Measurements from ENCODE around the gene RBM15B. TPM values are rescaled to one million over a fixed set of nuclear protein-coding genes. Genes with fewer than 3 reads are reported as not detected.
A peak's percentile ranks its signal among the peaks of the same experiment; 100 is the strongest.

Gene RBM15B
- total and polyA plus RNA-seq, 9 donors: 13.3 to 30.6 (median 22.3) TPM

- Histone ChIP-seq H3K4me3 (ENCODE audit: low read length) (no peak overlapping the region), H3K4me1 (ENCODE audit: control insufficient read depth, insufficient read depth, low read length) (no peaks in the 10 kb centered on the region), H3K36me3 (ENCODE audit: control insufficient read depth, insufficient read depth, low read length) (peaks cover 16% of the 10 kb centered on the region), H3K27me3 (ENCODE audit: control insufficient read depth, insufficient read depth, low read length) (no peaks in the 10 kb centered on the region), H3K27ac (ENCODE audit: low read length) (no peak overlapping the region), H3K9me3 (replicated peaks; ENCODE audit: control insufficient read depth, low read depth, low read length) (no peaks in the 10 kb centered on the region)
- DNase-seq: peak; percentile 58
Observed at GRCh38 chr3:51434746-51435327, 43.8 kb downstream of the RBM15B start.

GRCh38 chr3:51436998-51437639 is 46.0 kb downstream of the RBM15B start:
- Histone ChIP-seq H3K27ac (ENCODE audit: low read length) (no peak overlapping the region), H3K4me3 (ENCODE audit: low read length) (no peak overlapping the region), H3K9me3 (replicated peaks; ENCODE audit: control insufficient read depth, low read depth, low read length) (no peaks in the 10 kb centered on the region), H3K36me3 (ENCODE audit: control insufficient read depth, insufficient read depth, low read length) (peaks cover 26% of the 10 kb centered on the region), H3K4me1 (ENCODE audit: control insufficient read depth, insufficient read depth, low read length) (no peaks in the 10 kb centered on the region), H3K27me3 (ENCODE audit: control insufficient read depth, insufficient read depth, low read length) (no peaks in the 10 kb centered on the region)
- DNase-seq: no peak
- WGBS (ENCODE audit: insufficient coverage): 91% methylated on average over 4 of the region's 8 CpGs

- H3K4me3 ChIP-seq (ENCODE audit: low read length): no peak overlapping the region
- WGBS (ENCODE audit: insufficient coverage): 100% methylated on average over 1 of the region's 8 CpGs
- H3K4me1 ChIP-seq (ENCODE audit: control insufficient read depth, insufficient read depth, low read length): no peaks in the 10 kb centered on the region
- no peaks in the 10 kb centered on the region for H3K9me3 ChIP-seq (replicated peaks; ENCODE audit: control insufficient read depth, low read depth, low read length)
- no peak overlapping the region for H3K27ac ChIP-seq (ENCODE audit: low read length)
- no peaks in the 10 kb centered on the region for H3K27me3 ChIP-seq (ENCODE audit: control insufficient read depth, insufficient read depth, low read length)
- DNase-seq: no peak
- peaks cover 29% of the 10 kb centered on the region for H3K36me3 ChIP-seq (ENCODE audit: control insufficient read depth, insufficient read depth, low read length)
Observed at GRCh38 chr3:51441282-51442030, 50.4 kb downstream of the RBM15B start.

DNA sequence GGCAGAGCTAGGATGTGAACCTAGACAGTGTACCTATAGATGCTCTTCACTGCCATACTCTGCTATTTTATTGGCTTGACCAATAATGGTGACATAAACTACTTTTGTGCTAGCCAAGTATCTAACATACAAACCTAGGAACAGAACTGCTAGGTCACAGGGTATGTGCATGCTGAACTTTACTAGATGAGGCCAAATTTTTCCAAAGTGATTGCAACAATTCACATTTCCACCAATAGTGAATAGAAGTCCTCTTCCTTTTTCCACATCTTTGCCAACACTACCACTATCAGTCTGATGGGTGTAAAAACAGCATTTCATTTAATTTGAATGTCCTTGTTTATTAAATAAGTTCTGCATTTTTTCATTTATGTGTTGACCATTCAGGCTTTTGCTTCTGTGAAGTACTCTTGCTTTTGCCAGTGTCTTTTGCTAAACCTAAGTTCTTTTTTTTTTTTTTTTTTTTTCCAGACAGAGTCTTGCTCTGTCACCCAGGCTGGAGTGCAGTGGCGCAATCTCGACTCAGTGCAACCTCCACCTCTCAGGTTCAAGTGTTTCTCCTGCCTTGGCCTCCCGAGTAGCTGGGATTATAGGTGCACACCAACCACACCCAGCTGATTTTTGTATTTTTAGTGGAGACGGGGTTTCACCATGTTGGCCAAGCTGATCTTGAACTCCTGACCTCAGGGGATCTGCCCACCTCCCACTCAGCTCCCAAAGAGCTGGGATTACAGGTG is 54.6 kb downstream of the RBM15B start:
- peaks cover 3% of the 10 kb centered on the region for H3K9me3 ChIP-seq (replicated peaks; ENCODE audit: control insufficient read depth, low read depth, low read length)
- WGBS (ENCODE audit: insufficient coverage): 100% methylated on average over 1 of the region's 4 CpGs

More for the DNA sequence above, 54.6 kb downstream of the RBM15B start:
- Histone ChIP-seq H3K27ac (ENCODE audit: low read length) (no peak overlapping the region), H3K4me1 (ENCODE audit: control insufficient read depth, insufficient read depth, low read length) (no peaks in the 10 kb centered on the region), H3K4me3 (ENCODE audit: low read length) (no peak overlapping the region), H3K36me3 (ENCODE audit: control insufficient read depth, insufficient read depth, low read length) (peaks cover 13% of the 10 kb centered on the region), H3K27me3 (ENCODE audit: control insufficient read depth, insufficient read depth, low read length) (no peaks in the 10 kb centered on the region)
- DNase-seq: no peak

Other genes starting within 250 kb of the RBM15B start
- 62.6 TPM for gene MANF, start 6.0 kb upstream of the RBM15B start, total RNA-seq
- 10 to 100 TPM; 60.8 to 93.1 (median 71.4) TPM for gene MANF, start 6.0 kb upstream of the RBM15B start, polyA plus RNA-seq (ENCODE audit: insufficient read depth in 1 of 8, insufficient read length in 8 of 8, low replicate concordance in 1 of 8)
- gene DCAF1, start 108.7 kb downstream of the RBM15B start, total RNA-seq: 11.9 TPM
- gene DCAF1, start 108.7 kb downstream of the RBM15B start, polyA plus RNA-seq (ENCODE audit: insufficient read depth in 1 of 8, insufficient read length in 8 of 8, low replicate concordance in 1 of 8): 10 to 100 TPM; 13.6 to 20.7 (median 18.3) TPM
- gene RAD54L2, start 147.4 kb downstream of the RBM15B start, total RNA-seq: 9.2 TPM
- gene RAD54L2, start 147.4 kb downstream of the RBM15B start, polyA plus RNA-seq (ENCODE audit: insufficient read depth in 1 of 8, insufficient read length in 8 of 8, low replicate concordance in 1 of 8): 10 to 100 TPM in 2 of 8 donors, 1 to 10 TPM in 6; 6.6 to 11.5 (median 8.4) TPM

Data from muscle of leg (tissue), 11 donors.